Left forelimb (tissue), 1 donor: Measurements from ENCODE around the gene MEN1.

Source experiments
- DNase-seq: peaks from one replicate; pipeline ENCODE4 v3.0.0-alpha.2; 2018; ENCODE audit warnings: low spot score

The MEN1 gene

GRCh38 chr11:64801158-64801464 lies 9.2 kb downstream of the MEN1 start:
- DNase-seq, result no peak

- no peak for DNase-seq
Observed at GRCh38 chr11:64800303-64801157, 9.8 kb downstream of the MEN1 start.

DNA sequence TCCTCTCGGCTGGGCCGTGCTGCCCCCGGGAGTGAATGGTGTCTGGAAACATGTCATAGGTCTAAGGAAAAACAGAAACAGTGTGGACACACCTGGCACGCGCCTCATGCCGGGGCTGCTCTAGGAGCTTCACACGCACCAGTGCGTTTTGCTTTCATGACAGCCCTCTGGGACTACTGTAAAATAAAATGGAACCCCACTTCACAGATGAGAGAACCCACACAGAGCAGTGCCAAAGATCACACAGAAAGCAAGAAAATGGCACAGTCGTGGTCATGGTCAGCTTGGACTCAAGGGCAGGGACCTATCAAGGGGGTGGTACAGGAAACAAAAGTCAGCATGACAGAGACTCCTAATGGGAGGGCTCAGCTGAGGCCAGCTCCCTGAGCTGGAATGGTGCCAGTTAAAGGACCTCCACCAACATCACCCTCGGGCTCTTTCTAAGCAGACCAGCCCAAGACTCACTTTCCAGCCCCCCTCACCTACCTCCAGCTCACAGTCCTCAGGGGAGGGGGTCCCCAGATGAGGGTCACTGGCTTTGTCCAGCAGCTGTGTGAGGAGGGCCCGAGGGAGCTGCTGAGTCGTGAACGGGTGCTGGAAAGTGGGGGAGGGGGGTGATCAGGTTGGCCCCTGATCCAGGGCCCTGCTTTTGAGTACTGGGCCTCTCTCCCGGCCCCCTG lies 10.6 kb downstream of the MEN1 start:
- DNase-seq, result no peak

GRCh38 chr11:64799256-64799622 lies 11.1 kb downstream of the MEN1 start:
- no peak for DNase-seq

DNA sequence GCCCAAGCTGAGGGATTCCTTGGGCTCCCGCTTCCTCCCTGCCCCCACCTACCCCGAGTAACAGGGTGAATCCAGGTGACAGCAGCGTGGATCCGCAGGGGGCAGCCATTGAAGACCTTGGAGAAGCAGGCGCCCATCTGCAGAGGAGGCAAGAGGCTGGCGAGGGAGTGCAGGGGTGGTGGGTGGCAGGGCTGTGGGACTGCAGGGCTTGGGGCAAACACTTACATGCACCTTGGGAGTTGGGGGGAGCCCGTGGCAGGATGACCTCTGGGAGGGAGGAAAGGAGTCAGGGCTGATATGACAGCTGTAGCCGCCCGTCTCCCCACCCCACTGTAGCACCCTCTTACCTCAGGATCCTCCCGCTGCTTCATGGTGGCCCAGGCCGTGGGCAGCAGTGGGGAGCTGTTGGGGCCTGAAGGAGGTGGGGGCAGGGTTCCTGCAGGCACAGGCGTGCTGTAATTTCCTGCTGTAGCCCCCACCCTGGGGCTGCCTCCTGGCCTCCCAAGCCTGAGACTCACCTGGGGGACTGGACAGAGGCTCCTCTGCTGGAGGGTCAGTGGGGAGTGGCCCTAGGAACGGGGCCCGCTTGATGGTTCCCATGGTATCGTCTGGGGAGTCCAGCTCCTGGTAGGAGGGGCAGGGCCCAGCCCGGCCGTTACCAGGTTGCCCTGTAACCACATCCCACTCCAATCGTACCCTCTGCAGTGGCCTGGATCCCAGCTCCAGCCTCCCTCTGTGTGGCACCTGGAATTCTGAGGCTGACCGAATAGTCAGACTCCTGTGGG lies 13.4 kb downstream of the MEN1 start:
- DNase-seq, result no peak

- no peak for DNase-seq
Observed at GRCh38 chr11:64796047-64796756, 14.1 kb downstream of the MEN1 start.

DNA sequence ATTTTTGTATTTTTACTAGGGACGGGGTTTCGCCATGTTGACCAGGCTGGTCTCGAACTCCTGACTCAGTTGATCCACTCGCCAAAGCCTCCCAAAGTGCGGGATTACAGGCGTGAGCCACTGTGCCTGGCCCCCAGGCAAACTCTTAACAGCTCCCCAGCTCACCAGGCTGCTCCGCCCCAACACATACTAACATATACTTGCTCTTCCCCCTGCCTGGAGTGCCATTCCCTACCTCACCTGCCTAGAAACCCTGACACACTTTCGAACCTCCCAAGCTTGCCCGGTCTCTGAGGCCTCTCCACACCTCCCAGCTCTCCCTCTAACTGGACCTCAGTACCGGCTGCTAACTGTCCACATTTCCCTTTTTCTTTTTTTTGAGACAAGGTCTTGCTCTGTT lies 15.8 kb downstream of the MEN1 start:
- DNase-seq, result no peak

DNA sequence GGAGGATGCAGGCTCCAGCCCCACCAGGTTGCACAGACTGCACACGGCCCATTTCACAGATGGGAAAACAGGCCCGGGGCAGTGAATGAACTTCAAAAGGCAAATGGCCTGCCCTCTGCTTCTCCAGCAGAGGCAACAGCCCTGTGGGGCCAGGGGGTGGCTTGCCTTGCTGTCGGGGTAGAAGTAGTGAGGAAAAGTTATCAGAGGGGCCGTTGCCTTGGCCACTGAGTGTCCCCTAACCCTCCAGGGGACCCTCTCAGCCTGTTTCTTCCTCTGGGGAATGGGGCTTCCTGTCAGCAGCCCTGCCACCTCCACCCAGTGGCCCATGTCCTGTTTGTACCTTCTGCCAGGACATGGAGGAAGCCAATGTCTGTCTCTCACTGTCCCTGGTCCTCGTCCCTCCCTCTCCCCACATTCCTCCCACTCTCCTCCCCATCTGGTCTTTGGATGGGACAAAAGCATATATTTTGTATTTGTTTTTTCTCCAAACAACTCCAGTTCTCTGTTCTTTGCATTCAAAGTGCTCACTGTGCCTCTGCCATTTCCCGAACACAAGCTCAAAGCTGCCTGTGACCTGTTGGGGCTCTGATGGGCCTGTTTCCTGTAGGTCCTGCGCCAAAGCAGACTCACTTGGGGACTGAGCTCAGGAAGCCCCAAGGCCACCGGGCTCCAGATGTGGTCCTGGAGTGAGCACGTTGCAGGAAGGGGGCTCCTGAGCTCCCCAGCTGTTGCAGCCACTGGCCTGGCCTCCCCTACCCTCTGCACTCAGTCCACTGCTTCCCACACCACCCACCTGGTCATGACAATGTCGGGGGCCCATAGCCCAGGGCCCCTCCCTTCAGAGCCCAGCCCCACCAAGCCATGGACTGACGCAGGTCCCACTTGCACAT lies 16.8 kb downstream of the MEN1 start:
- no peak for DNase-seq

DNA sequence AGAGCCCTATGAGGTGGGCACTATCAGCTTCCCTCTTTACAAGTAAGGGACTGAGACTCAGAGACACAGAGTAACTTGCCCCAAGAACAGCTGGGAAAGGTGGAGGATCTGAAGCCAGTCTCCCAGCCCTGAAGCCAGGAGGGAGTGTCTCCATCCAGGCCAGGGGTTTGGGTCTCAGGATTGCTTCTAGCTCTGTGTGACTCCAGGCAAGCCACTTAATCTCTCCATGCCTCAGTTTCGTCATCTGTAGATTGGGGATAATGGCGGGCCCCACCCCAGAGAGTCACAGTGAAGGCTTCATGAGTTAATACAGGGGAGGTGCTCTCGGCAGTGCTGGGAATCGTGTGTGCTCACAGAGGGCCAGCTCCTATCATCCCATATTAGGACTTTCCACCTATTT lies 17.9 kb downstream of the MEN1 start:
- DNase-seq, result no peak

DNA sequence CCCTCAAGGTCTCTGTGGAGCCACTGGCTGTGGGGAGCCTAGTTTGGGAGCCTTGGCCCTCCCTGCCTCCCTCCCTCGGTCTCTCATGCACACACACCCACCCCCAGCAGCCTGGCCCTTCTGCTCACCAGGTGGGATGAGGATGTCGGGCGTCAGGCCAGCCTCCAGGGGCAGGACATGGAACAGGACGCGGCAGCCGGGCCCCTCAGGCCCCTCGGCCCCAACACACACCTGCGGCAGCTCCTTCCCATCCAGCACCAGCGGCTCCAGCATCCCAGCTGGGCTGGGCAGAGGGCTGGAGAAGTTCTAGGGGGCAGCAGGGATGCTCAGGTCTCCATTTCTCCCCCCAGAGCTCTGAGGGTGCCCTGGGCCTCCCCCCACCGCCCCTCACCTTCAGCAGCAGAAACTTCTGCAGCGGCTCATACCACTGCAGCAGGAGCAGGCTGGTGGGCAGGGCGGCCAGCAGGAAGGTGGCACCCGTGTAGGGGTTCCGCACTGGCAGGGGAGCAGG lies 18.5 kb downstream of the MEN1 start:
- DNase-seq, result no peak

- DNase-seq, result no peak
Observed at GRCh38 chr11:64790205-64791095, 19.9 kb downstream of the MEN1 start.

DNA sequence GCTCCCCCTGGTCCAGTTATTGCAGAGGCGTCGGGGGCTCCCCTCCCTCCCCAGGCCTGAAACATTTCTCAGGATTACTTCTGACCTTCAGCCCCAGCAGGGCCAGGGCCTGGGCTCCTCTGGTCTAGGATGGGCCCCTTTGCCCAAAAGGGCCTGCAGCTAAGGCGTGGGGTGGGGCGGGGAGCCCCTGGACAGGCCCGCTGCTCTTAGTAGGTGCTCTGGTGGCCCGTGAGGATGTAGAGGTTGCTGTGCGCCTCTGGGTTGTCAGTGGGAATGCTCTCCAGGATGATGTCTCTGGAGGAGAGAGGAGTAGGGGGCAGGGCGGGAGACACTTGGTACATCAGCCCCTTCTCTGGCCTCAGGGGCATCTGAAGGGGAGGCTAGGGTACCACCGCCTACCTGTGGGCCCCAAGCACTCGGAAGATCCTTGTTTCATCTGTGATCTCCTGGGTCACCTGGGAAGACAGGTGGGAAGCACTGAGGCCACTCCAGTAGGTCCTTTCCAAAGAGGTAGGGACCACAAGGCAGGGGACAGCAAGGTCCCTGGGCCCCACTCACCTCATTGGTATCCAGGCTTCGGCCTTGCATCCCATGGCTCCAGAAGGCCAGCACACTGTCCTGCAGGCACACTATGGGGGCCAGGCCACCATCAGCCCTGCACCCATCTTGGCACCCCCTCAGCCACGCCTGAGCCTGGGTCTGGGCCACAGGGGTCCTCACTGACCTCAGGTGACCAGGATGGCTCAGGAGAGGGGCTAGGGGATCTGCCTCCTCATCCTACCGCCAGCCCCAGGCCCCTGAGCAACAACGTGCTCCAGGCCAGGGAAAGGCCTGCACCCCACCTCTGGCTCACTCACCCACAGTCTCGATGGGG lies 20.8 kb downstream of the MEN1 start:
- DNase-seq, result no peak

DNA sequence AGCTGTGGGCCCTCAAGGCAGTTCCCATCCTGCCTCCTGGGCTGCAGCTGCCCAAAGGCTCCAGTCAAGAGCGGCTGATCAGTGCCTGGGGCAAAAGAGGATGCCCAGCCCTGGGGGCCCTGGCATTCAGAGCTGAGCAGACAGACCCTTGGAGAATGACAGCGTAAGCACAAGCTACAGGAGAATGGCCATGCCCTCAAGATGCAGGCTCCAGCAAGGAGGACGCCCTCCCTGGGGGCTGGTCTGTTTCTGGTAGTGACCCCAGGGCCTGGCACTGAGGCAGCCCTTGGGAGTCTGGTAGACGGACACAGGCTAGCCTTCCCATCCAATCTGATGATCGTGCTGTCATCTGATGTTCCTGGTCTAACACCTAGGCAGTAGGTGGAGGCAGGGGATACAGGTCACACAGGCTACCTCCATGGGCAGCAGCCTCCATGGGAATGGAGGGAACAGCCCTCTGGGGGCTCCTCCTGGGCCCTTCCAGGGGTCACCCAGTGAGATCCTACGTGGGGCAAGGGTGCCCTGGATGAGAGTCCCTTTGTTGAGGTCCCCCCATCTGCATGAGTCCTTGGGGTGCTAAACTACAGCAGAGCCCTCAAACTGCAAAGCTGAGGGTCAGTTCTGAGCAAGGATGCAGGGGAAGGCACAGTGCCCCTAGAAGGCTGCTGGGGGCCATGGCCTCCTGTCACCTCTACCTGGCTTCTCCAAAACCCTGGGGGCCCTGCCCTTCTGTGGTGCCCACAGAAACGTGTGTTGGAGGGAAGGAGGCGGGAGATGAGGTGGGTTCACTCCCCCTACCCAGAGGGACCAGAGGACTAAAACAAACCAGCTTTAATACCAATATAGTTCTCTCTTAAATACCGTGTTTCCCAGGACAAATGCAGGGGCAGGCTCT lies 21.8 kb downstream of the MEN1 start:
- DNase-seq, result no peak

GRCh38 chr11:64787526-64788320 lies 22.6 kb downstream of the MEN1 start:
- DNase-seq, result no peak

DNA sequence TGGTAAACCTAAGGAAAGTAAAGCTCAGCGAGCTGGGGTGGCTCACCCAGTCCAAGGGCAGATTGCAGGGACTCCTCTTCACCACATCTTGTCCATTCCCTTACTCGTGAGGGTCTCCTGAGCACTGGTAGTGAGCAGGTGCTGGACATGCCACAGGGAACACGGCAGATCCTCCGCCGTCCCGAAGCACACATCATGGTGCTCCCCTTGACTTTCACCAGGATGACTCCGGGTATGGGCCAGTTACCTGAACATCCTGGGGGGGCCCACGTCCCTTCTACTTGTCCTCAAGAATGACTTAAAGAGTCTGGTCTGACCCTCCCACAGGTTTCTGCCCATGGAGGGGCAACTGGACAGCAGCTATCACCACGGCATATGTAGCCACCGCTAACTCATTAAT lies 24.0 kb downstream of the MEN1 start:
- no peak for DNase-seq

GRCh38 chr11:64784813-64785581 lies 25.4 kb downstream of the MEN1 start:
- DNase-seq, result no peak
